Mesendoderm (in vitro differentiated cells): ENCODE results near the gene RPP30.

ENCODE experiments used
- DNase-seq: peaks from one replicate; pipeline ENCODE4 v3.0.0; 2013
- H2AK5ac ChIP-seq: 2 replicates; pipeline ENCODE4 v1.6.1; 2013; ENCODE audit warnings: low read length, inconsistent platforms
- H2BK120ac ChIP-seq: 2 replicates; pipeline ENCODE4 v1.6.1; 2013; ENCODE audit warnings: low read depth, mild to moderate bottlenecking, low read length, moderate library complexity, mixed read lengths
- H2BK15ac ChIP-seq: replicated peaks from 2 replicates; pipeline ENCODE4 v1.6.1; 2013; ENCODE audit warnings: low read depth, mild to moderate bottlenecking, moderate library complexity
- H2BK5ac ChIP-seq: 2 replicates; pipeline ENCODE4 v1.6.1; 2013; ENCODE audit warnings: low read length, inconsistent platforms
- H3K18ac ChIP-seq: 2 replicates; pipeline ENCODE4 v1.6.1; 2013; ENCODE audit warnings: mild to moderate bottlenecking, low read length, mixed read lengths
- H3K23ac ChIP-seq: one replicate; pipeline ENCODE4 v1.6.1; 2013; ENCODE audit warnings: low read length
- H3K27ac ChIP-seq: 2 replicates; pipeline ENCODE4 v1.5.1; 2013; ENCODE audit warnings: low read depth, mild to moderate bottlenecking, inconsistent platforms, low read length, moderate library complexity
- H3K27me3 ChIP-seq: 2 replicates; pipeline ENCODE4 v1.6.1; 2013; ENCODE audit warnings: low read length, control low read depth, mild to moderate bottlenecking, inconsistent platforms; ENCODE audit not compliant: insufficient read depth, poor library complexity
- H3K36me3 ChIP-seq: 2 replicates; pipeline ENCODE4 v1.6.1; 2013; ENCODE audit warnings: low read length, inconsistent platforms; ENCODE audit not compliant: control insufficient read depth, insufficient read depth
- H3K4ac ChIP-seq: one replicate; pipeline ENCODE4 v1.6.1; 2013; ENCODE audit warnings: low read depth, mild to moderate bottlenecking, low read length, moderate library complexity
- H3K4me1 ChIP-seq: 2 replicates; pipeline ENCODE4 v1.6.1; 2013; ENCODE audit warnings: low read depth, low read length, inconsistent platforms; ENCODE audit not compliant: control insufficient read depth
- H3K4me2 ChIP-seq: 2 replicates; pipeline ENCODE4 v1.6.1; 2013; ENCODE audit warnings: low read length
- H3K4me3 ChIP-seq: 2 replicates; pipeline ENCODE4 v1.5.1; 2013; ENCODE audit warnings: mild to moderate bottlenecking, low read length
- H3K56ac ChIP-seq: one replicate; pipeline ENCODE4 v1.6.1; 2013; ENCODE audit warnings: low read length
- H3K79me1 ChIP-seq: 2 replicates; pipeline ENCODE4 v1.6.1; 2013; ENCODE audit warnings: low read length, inconsistent platforms
- H3K79me2 ChIP-seq: 2 replicates; pipeline ENCODE4 v1.6.1; 2013; ENCODE audit warnings: mild to moderate bottlenecking, low read length; ENCODE audit not compliant: control insufficient read depth, insufficient read depth
- H3K9ac ChIP-seq: 2 replicates; pipeline ENCODE4 v1.6.1; 2013; ENCODE audit warnings: low read length, inconsistent platforms
- H4K5ac ChIP-seq: one replicate; pipeline ENCODE4 v1.6.1; 2013; ENCODE audit warnings: low read length
- H4K8ac ChIP-seq: one replicate; pipeline ENCODE4 v1.6.1; 2013; ENCODE audit warnings: low read depth, mild to moderate bottlenecking, control low read depth, low read length, moderate library complexity
- WGBS: extraction: QIAGEN DNeasy Blood & Tissue Kit; methylation state at CpG from one replicate; pipeline ENCODE4 v1.1.7; 2013; ENCODE audit warnings: low lambda C conversion rate, missing lambda C conversion rate; ENCODE audit not compliant: insufficient coverage; ENCODE audit errors: extremely low coverage; 5-methylcytosine and 5-hydroxymethylcytosine counted together

Gene RPP30

GRCh38 chr10:90911133-90912051, 39.6 kb downstream of the RPP30 start:
- Histone ChIP-seq H3K4me3 (no peak overlapping the region), H3K56ac (no peak overlapping the region), H3K4ac (no peak overlapping the region), H3K4me2 (no peak overlapping the region), H3K23ac (no peak overlapping the region), H3K36me3 (no peaks in the 10 kb centered on the region), H3K9ac (no peak overlapping the region), H2BK120ac (no peak overlapping the region), H3K79me2 (no peaks in the 10 kb centered on the region), H2BK5ac (no peak overlapping the region), H3K27ac (no peak overlapping the region), H3K18ac (no peak overlapping the region), H3K4me1 (no peaks in the 10 kb centered on the region), H2AK5ac (no peak overlapping the region), H3K79me1 (no peaks in the 10 kb centered on the region), H3K27me3 (peaks cover under 1% of the 10 kb centered on the region), H2BK15ac (no peak overlapping the region), H4K8ac (no peak overlapping the region), H4K5ac (no peak overlapping the region)
- DNase-seq: peak; percentile 95
- WGBS: no CpG with 5 or more reads among the region's 12 CpGs

GRCh38 chr10:90912174-90912573, 40.4 kb downstream of the RPP30 start:
- H2BK120ac ChIP-seq: no peak overlapping the region
- no CpG with 5 or more reads among the region's 4 CpGs for WGBS
- no peak overlapping the region for H3K4ac ChIP-seq
- no peaks in the 10 kb centered on the region for H3K36me3 ChIP-seq
- no peak overlapping the region for H3K4me3 ChIP-seq
- peaks cover 1% of the 10 kb centered on the region for H3K27me3 ChIP-seq
- no peak overlapping the region for H3K56ac ChIP-seq
- no peak overlapping the region for H3K23ac ChIP-seq
- no peak overlapping the region for H2BK15ac ChIP-seq
- H3K4me2 ChIP-seq: no peak overlapping the region
- no peak overlapping the region for H4K5ac ChIP-seq
- DNase-seq: peak; percentile 63
- no peak overlapping the region for H3K27ac ChIP-seq
- no peak overlapping the region for H3K9ac ChIP-seq
- no peak overlapping the region for H3K18ac ChIP-seq
- H2BK5ac ChIP-seq: no peak overlapping the region
- H3K79me1 ChIP-seq: no peaks in the 10 kb centered on the region
- H3K4me1 ChIP-seq: peaks cover 2% of the 10 kb centered on the region
- no peak overlapping the region for H4K8ac ChIP-seq
- no peaks in the 10 kb centered on the region for H3K79me2 ChIP-seq
- H2AK5ac ChIP-seq: no peak overlapping the region

- Histone ChIP-seq H3K18ac (no peak overlapping the region), H3K4me1 (peaks cover 3% of the 10 kb centered on the region), H3K4me2 (no peak overlapping the region), H2BK5ac (no peak overlapping the region), H2BK120ac (no peak overlapping the region), H2AK5ac (no peak overlapping the region), H3K56ac (no peak overlapping the region), H3K23ac (no peak overlapping the region), H3K9ac (no peak overlapping the region), H2BK15ac (no peak overlapping the region), H3K79me2 (no peaks in the 10 kb centered on the region), H3K4me3 (no peak overlapping the region), H3K27me3 (peaks cover 1% of the 10 kb centered on the region), H3K36me3 (no peaks in the 10 kb centered on the region), H4K8ac (no peak overlapping the region), H4K5ac (no peak overlapping the region), H3K4ac (no peak overlapping the region), H3K79me1 (no peaks in the 10 kb centered on the region), H3K27ac (no peak overlapping the region)
- peak; percentile 53 for DNase-seq
- no CpG with 5 or more reads among the region's 7 CpGs for WGBS
Measured at GRCh38 chr10:90912854-90913479, 41.2 kb downstream of the RPP30 start.

GRCh38 chr10:90913774-90914420, 42.1 kb downstream of the RPP30 start:
- H3K27me3 ChIP-seq: peaks cover 1% of the 10 kb centered on the region
- no peaks in the 10 kb centered on the region for H3K79me1 ChIP-seq
- H3K4me2 ChIP-seq: no peak overlapping the region
- H3K23ac ChIP-seq: no peak overlapping the region
- no peak overlapping the region for H2AK5ac ChIP-seq
- H4K5ac ChIP-seq: no peak overlapping the region
- H3K27ac ChIP-seq: no peak overlapping the region
- no peak overlapping the region for H3K9ac ChIP-seq
- no peak overlapping the region for H2BK5ac ChIP-seq
- no peak overlapping the region for H3K56ac ChIP-seq
- no peak overlapping the region for H3K4ac ChIP-seq
- no peaks in the 10 kb centered on the region for H3K79me2 ChIP-seq
- no peak overlapping the region for H2BK120ac ChIP-seq
- no peak overlapping the region for H2BK15ac ChIP-seq
- no peak overlapping the region for H4K8ac ChIP-seq
- H3K4me3 ChIP-seq: no peak overlapping the region
- H3K36me3 ChIP-seq: no peaks in the 10 kb centered on the region
- no CpG with 5 or more reads among the region's 2 CpGs for WGBS
- no peak overlapping the region for H3K18ac ChIP-seq
- H3K4me1 ChIP-seq: peaks cover 4% of the 10 kb centered on the region
- DNase-seq: no peak

GRCh38 chr10:90914992-90915765, 43.4 kb downstream of the RPP30 start:
- no peak overlapping the region for H4K5ac ChIP-seq
- H2AK5ac ChIP-seq: no peak overlapping the region
- no peak overlapping the region for H3K4me2 ChIP-seq
- H2BK5ac ChIP-seq: no peak overlapping the region
- peaks cover under 1% of the 10 kb centered on the region for H3K79me2 ChIP-seq
- no peak overlapping the region for H4K8ac ChIP-seq
- H3K4me1 ChIP-seq: peaks cover 6% of the 10 kb centered on the region
- no peak overlapping the region for H3K18ac ChIP-seq
- peaks cover 1% of the 10 kb centered on the region for H3K27me3 ChIP-seq
- H2BK15ac ChIP-seq: no peak overlapping the region
- H3K4ac ChIP-seq: no peak overlapping the region
- no peak for DNase-seq
- no peak overlapping the region for H2BK120ac ChIP-seq
- H3K79me1 ChIP-seq: no peaks in the 10 kb centered on the region
- H3K56ac ChIP-seq: no peak overlapping the region
- no peaks in the 10 kb centered on the region for H3K36me3 ChIP-seq
- no CpG with 5 or more reads among the region's 10 CpGs for WGBS
- no peak overlapping the region for H3K9ac ChIP-seq
- no peak overlapping the region for H3K23ac ChIP-seq
- no peak overlapping the region for H3K27ac ChIP-seq
- no peak overlapping the region for H3K4me3 ChIP-seq
